Thymus (tissue), 11 donors: ENCODE data around the gene EPG5. TPM values are rescaled to one million over a fixed set of nuclear protein-coding genes. Genes with fewer than 3 reads are reported as not detected.
"Not testable (repeated sequence)": the region's sequence is repeated elsewhere in the genome, so short reads cannot be mapped to it uniquely, and the experiment has no call there.

Source experiments
- DNase-seq, 9 donors: peaks; one replicate each; pipeline ENCODE4 v3.0.0-alpha.2; 2013; ENCODE audit warnings: low spot score in 9 of 9, low read depth in 6 of 9, missing footprints in 1 of 9
- H3K27ac ChIP-seq, 2 donors: one replicate each; pipeline ENCODE4 v1.5.1; 2013; ENCODE audit warnings: control low read depth in 1 of 2, low read depth in 1 of 2, low read length in 1 of 2, mild to moderate bottlenecking in 1 of 2, moderate library complexity in 1 of 2
- H3K27me3 ChIP-seq, 2 donors: one replicate each; pipeline ENCODE4 v1.5.1; 2013; ENCODE audit warnings: low read length in 1 of 2; ENCODE audit not compliant: control insufficient read depth in 2 of 2, insufficient read depth in 1 of 2
- H3K36me3 ChIP-seq, 2 donors: one replicate each; pipeline ENCODE4 v1.5.1; 2013; ENCODE audit warnings: low read length in 1 of 2, mild to moderate bottlenecking in 1 of 2, moderate library complexity in 1 of 2; ENCODE audit not compliant: control insufficient read depth in 2 of 2, insufficient read depth in 2 of 2
- H3K4me1 ChIP-seq, 2 donors: one replicate each; pipeline ENCODE4 v1.5.1; 2013; ENCODE audit warnings: low read length in 2 of 2; ENCODE audit not compliant: control insufficient read depth in 2 of 2, insufficient read depth in 2 of 2
- H3K4me3 ChIP-seq, 2 donors: one replicate each; pipeline ENCODE4 v1.5.1; 2013; ENCODE audit warnings: low read length in 2 of 2, control low read depth in 1 of 2, mild to moderate bottlenecking in 1 of 2
- H3K9me3 ChIP-seq, 2 donors: one replicate each; pipeline ENCODE4 v1.5.1; 2013; ENCODE audit warnings: low read length in 1 of 2, mild to moderate bottlenecking in 1 of 2; ENCODE audit not compliant: control insufficient read depth in 2 of 2, insufficient read depth in 1 of 2
- WGBS: extraction: QIAGEN DNeasy Blood & Tissue Kit; methylation state at CpG from one replicate; pipeline ENCODE4 v1.1.7; 2013; 5-methylcytosine and 5-hydroxymethylcytosine counted together
- polyA plus RNA-seq: library from polyadenylated mRNA; stranded (reverse); fragments of 200-250 nt; gene quantifications from one replicate; pipeline ENCODE4 v1.2.3, GENCODE V29; 2013
- total RNA-seq: library from RNA; stranded (reverse); fragments of 120-200 nt; gene quantifications from one replicate; pipeline ENCODE4 v1.2.4, GENCODE V29; 2013
- donor health status: healthy.

The EPG5 gene
- total and polyA plus RNA-seq, 2 donors, result 10.7 to 14.9 TPM

DNA sequence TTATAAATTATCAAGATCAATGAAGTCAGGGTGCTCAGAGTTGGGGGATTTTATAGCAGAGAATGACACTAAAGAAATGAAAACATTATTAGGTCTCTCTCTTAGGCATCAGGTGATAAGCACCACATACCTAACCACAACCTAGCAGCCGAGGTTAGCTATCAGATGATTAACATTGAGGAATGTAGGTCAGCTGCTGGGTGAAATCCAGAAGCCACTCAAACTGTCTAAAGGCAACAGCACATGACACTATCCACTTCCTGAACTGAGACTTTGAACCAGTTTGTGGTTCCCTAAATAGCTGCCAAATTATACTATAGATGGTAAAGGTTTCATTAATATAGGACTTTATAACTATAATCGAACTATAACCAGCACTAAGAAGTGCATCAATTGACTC lies 4.7 kb downstream of the EPG5 start:
- WGBS, result 42% methylated on average over 2 of the region's 2 CpGs
- no peaks in the 10 kb centered on the region for H3K9me3 ChIP-seq
- DNase-seq, result peak in 6 of 9 donors; percentile 17 to 83 (median 51)
- no peaks in the 10 kb centered on the region for H3K27me3 ChIP-seq
- H3K36me3 ChIP-seq, result peaks cover 0 to 3% of the 10 kb centered on the region in 2 donors
- H3K4me3 ChIP-seq, result no peak overlapping the region
- peak overlapping the region in 1 of 2 donors; percentile 86 for H3K27ac ChIP-seq
- H3K4me1 ChIP-seq, result peaks cover 3 to 19% of the 10 kb centered on the region in 2 donors

DNA sequence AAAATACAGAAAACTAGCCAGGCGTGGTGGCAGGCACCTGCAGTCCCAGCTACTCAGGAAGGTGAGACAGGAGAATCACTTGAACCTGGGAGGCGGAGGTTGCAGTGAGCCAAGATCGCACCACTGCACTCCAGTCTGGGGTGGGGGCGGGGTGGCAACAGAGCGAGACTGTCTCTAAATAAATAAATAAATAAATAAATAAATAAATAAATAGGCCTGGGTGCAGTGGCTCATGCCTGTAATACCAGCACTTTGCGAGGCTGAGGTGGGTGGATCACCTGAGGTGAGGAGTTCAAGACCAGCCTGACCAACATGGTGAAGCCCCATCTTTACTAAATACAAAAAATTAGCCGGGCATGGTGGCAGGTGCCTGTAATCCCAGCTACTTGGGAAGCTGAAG lies 7.6 kb downstream of the EPG5 start:
- not testable (repeated sequence) for H3K9me3 ChIP-seq, DNase-seq, H3K4me3 ChIP-seq, H3K27ac ChIP-seq, H3K27me3 ChIP-seq
- Histone ChIP-seq H3K36me3 (peaks cover 6 to 15% of the 10 kb centered on the region in 2 donors), H3K4me1 (peaks cover 3 to 18% of the 10 kb centered on the region in 2 donors)
- WGBS, result 98% methylated on average over 7 of the region's 7 CpGs

DNA sequence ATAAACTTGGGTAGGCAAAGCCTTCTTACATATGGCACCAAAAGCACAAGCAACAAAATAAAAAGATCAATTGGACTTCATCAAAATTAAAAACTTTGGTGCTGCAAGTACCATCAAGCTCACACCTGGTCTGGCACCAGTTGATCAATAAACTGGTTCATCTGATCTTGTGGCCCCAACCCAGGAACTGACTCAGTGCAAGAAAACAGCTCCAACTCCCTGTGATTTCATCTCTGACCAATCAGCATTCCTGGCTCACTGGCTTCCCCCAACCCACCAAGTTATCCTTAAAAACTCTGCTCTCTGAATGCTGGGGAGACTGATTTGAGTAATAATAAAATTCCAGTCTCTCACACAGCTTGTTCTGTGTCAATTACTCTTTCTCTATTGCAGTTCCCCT lies 8.4 kb downstream of the EPG5 start:
- DNase-seq, result no peak
- Histone ChIP-seq H3K36me3 (peaks cover 14 to 22% of the 10 kb centered on the region in 2 donors), H3K4me3 (no peak overlapping the region), H3K27ac (no peak overlapping the region), H3K27me3 (no peaks in the 10 kb centered on the region), H3K4me1 (peaks cover 3 to 18% of the 10 kb centered on the region in 2 donors), H3K9me3 (no peaks in the 10 kb centered on the region)

DNA sequence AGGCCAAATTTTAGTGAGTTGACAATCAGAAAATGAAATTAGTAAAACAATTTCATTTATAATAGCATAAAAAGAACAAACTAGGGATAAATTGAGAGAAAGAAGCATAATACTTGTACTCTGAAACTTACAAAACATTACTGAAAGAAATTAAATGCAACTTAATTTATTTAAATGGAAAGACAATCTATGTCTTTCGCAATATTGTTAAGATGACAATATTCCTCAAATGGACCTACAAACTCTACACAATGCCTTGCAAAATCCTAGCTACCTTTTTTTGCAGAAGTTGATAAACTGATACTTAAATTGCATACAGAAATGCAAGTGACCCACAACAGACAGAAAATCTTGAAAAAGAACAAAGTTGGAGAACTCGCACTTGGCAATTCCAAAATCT lies 9.1 kb downstream of the EPG5 start:
- H3K36me3 ChIP-seq, result peaks cover 18 to 28% of the 10 kb centered on the region in 2 donors
- H3K9me3 ChIP-seq, result no peaks in the 10 kb centered on the region
- H3K27me3 ChIP-seq, result no peaks in the 10 kb centered on the region
- WGBS, result 96% methylated on average over 2 of the region's 2 CpGs
- no peak for DNase-seq
- no peak overlapping the region for H3K4me3 ChIP-seq
- H3K27ac ChIP-seq, result no peak overlapping the region
- H3K4me1 ChIP-seq, result peaks cover 3 to 12% of the 10 kb centered on the region in 2 donors

DNA sequence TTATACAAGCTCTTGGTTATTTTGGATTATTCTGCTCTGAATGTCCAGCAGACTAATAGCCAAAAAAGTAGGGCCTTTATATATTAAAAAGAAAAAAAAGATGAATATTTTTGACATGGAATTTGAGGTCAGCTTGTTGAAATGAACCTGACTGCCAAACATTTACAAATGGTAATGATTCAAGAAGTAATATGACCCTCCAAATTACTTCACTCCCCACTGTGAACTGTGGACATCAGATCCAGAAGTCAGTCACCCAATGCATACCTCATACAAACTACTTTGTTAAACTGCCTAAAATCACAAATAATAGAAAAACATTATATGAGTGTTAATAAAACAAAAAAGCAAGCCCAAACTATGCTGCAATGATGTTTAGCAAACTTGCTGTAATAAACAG lies 10.0 kb downstream of the EPG5 start:
- Histone ChIP-seq H3K9me3 (no peaks in the 10 kb centered on the region), H3K36me3 (peaks cover 26 to 36% of the 10 kb centered on the region in 2 donors), H3K27ac (no peak overlapping the region), H3K4me3 (no peak overlapping the region), H3K4me1 (peaks cover 3 to 6% of the 10 kb centered on the region in 2 donors), H3K27me3 (no peaks in the 10 kb centered on the region)
- DNase-seq, result no peak

DNA sequence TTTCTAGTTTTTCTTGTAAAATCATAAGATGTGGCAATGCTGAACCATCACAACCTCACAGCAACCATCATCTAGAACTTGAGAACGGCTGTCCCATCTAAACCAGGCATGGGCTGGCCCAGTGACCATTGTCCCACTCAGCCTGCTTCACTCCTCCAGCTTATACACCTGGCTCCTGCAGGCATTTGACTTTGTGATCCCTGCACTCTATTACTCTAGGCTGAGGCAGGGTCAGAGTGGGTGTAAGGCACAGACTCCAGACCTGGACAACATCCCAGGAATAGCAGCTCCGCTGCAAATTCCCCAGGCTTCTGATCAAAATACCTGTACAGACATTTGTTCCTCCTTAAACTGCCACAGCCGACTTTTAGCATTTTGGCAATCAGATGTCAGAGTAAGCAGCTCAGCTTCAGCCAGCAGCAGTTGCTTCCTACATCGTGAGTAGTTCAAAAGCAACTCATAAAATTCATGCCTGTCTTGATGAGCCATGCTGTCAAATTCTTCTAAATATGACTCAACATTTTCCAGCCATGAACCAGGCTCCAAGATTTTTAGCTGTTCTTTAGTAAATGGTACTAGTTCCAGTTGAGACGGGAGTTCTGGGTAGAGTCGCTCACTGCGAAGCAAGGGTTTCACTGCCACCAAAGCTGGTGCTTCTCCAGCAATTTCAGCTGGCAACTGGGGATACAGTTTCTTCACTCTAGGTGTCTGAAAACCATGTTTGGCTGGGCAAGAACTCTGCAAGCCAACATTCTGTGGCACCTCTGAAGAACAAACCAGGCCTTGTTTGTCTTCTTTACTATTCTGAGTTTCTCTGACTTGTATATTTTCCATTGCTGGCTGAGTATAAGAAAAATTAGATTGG lies 12.8 kb downstream of the EPG5 start:
- DNase-seq, result no peak
- Histone ChIP-seq H3K27ac (no peak overlapping the region), H3K27me3 (no peaks in the 10 kb centered on the region), H3K9me3 (no peaks in the 10 kb centered on the region), H3K4me1 (peaks cover 0 to 4% of the 10 kb centered on the region in 2 donors), H3K4me3 (no peak overlapping the region), H3K36me3 (peaks cover 33 to 52% of the 10 kb centered on the region in 2 donors)
- whole genome bisulfite sequencing, result 96% methylated on average over 7 of the region's 7 CpGs

DNA sequence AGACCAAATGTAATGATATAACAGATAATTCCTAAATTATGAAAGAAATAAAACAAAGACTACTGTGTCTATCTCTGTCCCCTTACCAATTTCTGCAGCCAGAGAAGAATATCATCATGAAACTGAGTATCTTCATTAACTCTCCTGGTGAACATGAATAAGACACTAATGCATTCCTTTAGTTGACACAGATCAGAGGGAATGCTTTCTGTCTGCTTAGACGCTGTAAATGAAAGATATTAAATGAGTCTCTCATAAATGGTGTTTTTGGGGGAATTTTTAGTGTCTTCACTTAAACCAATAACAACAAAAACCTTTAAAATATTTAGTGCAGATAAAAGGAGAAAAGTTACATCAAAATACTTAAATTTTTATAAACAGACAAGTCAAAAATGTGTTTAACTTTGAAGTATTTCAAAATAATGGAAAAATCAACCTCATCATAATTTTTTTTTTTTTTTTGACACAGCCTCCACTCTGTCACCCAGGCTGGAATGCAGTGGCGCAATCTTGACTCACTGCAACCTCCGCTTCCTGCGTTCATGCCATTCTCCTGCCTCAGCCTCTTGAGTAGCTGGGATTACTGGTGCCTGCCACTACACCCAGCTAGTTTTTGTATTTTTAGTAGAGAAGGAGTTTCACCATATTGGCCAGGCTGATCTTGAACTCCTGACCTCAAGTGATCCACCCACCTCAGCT lies 16.0 kb downstream of the EPG5 start:
- Histone ChIP-seq H3K27ac (no peak overlapping the region), H3K9me3 (no peaks in the 10 kb centered on the region), H3K36me3 (peaks cover 60 to 72% of the 10 kb centered on the region in 2 donors), H3K27me3 (no peaks in the 10 kb centered on the region), H3K4me3 (no peak overlapping the region), H3K4me1 (no peaks in the 10 kb centered on the region)
- WGBS, result 98% methylated on average over 4 of the region's 4 CpGs
- DNase-seq, result no peak

DNA sequence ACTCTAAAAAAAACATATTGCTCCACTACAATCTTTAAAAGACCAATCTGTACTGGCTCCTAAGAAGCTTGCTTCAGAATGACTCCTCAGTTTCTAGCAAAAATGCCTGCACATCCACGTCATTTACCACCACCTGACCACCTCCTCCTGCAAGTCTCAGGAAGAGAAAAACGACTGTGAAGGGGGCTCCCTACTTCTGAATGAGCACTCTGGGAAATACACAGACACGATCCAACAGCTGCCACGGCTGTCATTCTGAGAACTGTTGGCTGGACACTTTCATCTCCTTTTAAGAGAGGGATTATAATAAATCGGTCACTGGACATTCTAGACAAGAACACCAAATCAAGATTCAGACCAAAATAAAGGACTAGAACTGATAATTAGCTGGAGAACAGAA lies 21.5 kb downstream of the EPG5 start:
- H3K36me3 ChIP-seq, result peaks cover 68 to 78% of the 10 kb centered on the region in 2 donors
- H3K4me1 ChIP-seq, result no peaks in the 10 kb centered on the region
- no peaks in the 10 kb centered on the region for H3K9me3 ChIP-seq
- no peak for DNase-seq
- H3K27ac ChIP-seq, result no peak overlapping the region
- WGBS, result 97% methylated on average over 5 of the region's 5 CpGs
- no peaks in the 10 kb centered on the region for H3K27me3 ChIP-seq
- no peak overlapping the region for H3K4me3 ChIP-seq

DNA sequence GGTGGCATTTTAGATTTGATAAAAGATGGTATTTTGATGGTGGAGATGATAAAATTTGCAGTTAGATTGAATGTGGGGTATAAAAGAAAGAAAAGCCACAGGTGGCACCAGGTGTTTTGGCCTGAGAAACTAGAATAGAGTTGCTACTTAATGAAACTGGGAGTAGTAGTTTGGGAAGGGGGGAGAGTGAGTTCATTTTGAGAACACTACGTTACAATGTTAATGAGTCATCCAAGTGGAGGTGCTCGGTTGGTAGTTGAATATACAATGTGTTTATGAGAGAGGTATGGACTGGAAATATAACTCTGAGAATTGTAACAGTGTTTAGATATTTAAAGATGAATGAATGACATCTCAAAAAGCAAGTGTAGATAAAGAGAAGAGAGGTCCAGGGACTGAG lies 26.4 kb downstream of the EPG5 start:
- no peaks in the 10 kb centered on the region for H3K9me3 ChIP-seq
- no peak overlapping the region for H3K27ac ChIP-seq
- peaks cover 60 to 77% of the 10 kb centered on the region in 2 donors for H3K36me3 ChIP-seq
- DNase-seq, result no peak
- WGBS, result over 99% methylated on average over 2 of the region's 2 CpGs
- no peaks in the 10 kb centered on the region for H3K27me3 ChIP-seq
- no peaks in the 10 kb centered on the region for H3K4me1 ChIP-seq
- no peak overlapping the region for H3K4me3 ChIP-seq
